NCI-H748 treated with DMSO at 0.1 percent for 48 hours (cell line): Measurements from ENCODE around the gene SS18L1.

Experiments used
- DNase-seq: peaks from one replicate; lab custom pipeline; 2025; lab: John Stamatoyannopoulos, UW

The SS18L1 gene

DNA sequence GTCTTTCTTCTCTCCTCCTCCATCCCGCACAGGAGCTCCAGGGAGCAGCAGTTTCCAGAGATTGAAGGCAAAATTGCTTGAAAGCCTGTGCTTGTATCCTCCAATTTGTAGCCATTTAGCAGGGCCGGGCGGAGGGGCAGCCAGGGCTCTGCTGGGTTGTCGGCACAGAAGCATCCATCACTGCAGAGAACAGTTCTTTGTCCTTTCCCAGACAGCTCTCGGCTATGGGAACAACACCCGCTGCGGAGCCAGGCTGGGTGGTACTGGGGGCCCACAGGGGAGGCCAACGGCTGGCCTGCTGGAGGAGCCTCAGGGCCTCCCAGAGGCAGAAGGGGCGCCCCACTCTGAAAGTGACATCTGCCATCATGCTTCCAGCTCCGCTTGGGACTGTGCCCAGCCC, 68.7 kb downstream of the SS18L1 start:
- DNase-seq: no peak

DNA sequence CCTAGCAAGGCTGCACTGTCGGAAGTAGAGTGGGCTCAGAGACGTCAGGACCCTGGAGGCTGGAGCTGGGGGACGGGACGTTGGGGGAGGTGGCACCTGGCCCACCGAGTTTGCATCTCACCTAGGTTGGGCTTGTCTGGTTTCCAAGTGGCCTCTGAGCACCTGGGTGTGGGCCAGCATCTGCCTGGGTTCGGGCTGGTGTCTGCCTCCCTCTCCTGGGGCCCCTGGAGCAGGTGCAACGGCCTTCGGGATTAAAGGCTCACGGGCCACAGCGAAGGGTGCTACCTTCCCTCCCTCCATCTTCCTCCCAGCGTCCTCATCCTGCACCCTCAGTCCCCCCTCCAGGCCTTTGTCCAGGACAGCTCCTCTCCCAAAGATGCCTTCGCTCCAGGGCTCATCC, 70.5 kb downstream of the SS18L1 start:
- no peak for DNase-seq

DNA sequence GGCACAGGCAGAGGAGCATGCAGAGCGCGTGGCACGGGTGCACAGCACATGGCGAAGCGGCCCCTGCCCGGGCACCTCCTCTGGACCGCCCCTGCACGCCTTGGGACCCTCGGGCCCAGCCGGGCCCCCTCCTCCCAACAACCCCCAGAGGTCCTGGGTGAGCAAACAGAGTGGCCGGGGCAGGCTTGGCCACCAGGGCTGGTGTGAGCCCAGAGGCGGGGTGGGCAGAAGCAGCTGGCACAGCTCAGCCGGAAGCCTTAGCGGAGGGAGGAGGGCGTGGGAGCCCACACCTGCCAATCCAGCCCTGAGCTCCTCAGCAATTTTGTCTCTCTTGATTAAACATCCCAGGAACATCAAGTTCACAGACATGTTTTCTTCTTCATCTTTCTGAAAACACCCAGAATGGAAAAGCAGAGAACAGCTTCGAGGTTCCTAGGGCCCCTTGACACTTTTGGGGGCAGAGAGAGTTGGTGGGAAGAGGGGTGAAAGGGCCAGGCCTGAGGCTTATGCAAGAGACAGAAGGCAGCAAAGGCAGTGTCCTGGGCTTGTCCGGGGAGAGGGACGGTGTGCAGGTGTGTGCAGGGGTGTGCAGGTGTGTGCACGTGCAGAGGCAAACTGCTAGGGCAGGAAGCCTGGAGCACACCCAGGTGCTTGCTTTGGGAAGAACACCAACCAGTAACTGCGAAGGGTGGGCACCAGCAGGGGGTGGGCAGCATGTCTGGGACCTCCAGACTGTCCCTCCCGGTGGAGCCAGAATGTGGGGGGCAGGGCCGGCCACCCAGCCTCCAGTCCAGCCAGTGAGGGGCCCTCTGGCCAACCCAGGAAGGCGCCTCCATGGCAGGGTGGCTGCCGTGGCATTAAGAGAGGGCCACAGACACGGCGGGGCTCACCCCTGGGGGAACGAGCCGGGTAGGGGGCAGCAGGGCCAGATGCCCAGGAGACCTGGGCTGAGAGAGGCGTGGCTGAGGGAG, 71.7 kb downstream of the SS18L1 start:
- no peak for DNase-seq

DNA sequence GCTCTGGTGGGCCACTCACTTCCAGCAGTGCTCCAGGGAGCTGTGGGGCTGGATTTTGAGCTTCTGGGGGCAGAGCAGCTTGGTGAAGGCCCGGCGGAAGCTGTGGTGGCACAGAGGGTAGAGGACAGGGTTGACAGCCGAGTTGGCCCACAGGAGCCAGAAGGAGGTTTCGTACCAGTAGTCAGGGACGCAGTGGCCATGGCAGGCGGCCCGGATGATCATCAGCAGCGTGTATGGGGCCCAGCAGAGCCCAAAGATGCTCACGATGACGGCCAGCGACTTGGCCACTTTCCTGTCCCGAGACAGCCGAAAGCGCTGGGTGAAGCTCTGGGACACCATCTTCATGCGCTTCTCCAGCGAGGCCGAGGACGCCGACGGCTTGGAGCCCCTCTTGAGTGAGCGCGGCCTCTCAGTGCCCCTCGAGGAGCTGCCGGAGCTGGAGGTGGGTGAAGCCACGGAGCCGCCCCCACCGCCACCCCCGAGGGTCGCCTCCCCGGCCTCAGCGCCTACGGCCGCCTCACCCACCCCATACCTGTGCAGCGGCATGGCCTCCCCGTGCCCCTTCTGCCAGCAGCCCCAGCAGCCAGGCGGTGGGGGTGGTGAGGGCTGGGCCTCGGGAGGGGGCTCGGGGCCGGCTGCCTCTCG, 72.5 kb downstream of the SS18L1 start:
- DNase-seq: no peak

DNA sequence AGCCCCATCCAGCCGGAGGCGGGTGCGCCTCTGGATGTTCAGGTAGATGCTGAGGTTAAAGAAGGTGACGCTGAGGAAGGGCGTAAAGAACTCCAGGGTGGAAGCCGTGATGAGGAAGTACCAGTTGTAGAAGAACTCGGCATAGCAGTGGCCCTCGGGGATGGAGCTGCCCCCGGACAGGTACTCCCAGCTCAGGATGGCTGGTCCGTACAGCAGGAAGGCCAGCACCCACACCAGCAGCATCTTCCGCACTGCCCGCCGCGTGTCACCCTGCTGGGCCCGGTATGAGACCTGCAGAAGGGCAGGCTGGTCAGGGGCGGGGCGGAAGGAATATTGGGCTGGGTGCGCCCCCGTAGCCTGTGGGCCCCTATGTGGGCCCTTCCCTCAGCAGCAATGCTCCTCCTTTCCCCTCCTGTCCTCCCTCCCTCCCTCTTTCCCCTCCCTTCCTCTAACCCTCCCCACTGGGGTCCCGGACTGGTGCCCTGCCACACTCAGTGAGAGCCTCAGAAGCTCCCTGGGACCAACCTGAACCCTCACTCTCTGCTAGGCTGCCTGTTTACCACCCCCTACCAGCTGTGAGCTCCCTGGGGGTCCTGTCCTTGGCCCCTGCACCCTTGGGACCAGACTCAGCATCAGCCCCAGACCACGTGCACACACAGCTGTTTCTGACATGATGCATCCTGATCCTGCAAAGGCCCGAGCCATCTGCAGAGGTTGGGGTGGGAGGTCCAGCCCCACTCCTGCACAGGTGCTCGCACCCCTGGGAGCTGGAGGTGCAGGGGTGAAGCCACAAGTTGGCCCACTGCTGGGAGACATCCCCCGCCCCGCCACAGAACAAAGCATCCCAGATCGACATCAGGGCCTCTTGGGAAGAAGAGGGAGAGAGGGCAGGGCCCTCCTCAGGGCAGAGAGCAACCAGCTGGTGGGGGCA, 73.3 kb downstream of the SS18L1 start:
- DNase-seq: no peak

DNA sequence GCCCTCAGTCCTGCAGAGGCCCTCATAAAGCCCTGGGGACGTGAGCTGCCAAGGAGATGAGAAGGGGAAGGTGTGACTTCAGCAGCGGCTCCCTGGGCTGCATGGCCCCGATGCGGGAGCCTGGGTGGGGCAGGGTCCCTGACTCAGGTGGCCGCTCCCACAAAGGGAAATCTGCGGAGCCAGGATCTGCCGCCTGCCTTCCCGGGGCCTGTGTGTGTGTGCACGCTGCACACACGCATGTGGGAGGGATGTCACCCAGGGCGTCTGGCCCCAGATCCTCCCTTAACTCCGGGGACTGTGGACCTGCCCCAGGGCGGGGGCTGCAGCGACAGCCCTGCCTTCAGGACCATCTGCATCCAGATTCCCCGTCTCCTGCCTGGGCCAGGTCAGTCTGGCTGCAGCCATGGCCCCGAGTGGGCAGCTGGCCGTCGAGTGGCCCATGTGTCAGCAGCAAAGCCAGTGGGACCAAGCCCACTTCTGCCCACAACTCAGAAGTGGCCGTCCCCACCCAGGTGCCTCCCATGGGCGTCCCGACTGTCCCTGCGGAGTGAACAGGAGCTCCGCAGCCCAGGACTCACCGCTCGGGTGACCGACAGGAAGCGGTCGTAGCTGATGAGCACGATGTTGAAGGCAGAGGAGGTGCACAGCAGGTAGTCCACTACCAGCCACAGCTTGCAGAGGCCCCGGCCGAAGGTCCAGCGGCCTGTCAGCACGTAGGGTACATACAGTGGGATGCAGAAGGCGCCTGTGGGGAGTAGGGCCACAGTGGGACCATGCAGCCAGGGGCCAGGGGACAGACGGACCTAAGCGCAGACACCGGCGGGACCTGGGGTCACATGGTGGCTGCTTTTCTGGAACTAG, 74.6 kb downstream of the SS18L1 start:
- no peak for DNase-seq

DNA sequence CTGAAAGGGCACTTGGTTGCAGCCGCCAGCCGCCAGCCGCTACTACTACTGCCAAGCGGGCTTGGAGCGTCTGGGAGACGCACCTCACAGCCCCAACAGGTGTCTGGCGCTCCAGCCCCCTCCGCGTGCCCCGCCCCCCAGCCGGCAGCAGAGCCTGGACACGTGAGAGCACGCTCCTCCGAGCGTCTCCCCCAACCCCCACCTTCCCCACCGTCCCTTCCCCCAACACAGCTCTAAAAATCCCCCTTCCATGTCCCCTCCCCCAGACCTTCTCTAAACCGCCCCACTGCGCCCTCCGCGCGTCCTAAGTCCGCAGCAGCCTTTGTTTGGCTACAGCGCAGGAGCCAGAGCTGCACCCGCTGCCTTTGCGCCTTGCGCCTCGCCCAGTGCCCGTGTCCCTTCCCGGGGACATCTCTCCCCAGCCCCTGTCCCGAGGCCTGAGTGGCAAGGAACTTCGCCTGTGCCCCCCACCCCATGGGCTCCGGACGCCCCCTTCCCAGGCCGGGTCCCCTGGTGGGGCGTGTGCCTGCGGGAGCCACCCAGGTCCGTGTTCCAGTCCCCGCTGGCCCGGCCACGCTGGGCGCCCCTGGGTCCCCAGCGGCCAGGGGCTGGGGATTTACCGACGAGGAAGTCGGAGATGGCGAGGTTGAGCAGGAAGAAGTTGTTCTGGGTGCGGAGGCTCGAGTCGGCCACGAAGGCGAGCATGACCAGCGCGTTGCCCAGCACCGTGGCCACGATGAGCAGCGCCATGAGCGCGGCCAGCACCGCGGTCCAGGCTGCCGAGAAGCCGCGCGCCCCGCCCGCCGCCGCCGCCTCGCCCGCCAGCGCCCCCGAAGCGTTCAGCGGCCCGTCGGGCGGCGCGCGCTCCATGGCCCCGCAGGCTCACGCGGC, 75.8 kb downstream of the SS18L1 start:
- no peak for DNase-seq

DNA sequence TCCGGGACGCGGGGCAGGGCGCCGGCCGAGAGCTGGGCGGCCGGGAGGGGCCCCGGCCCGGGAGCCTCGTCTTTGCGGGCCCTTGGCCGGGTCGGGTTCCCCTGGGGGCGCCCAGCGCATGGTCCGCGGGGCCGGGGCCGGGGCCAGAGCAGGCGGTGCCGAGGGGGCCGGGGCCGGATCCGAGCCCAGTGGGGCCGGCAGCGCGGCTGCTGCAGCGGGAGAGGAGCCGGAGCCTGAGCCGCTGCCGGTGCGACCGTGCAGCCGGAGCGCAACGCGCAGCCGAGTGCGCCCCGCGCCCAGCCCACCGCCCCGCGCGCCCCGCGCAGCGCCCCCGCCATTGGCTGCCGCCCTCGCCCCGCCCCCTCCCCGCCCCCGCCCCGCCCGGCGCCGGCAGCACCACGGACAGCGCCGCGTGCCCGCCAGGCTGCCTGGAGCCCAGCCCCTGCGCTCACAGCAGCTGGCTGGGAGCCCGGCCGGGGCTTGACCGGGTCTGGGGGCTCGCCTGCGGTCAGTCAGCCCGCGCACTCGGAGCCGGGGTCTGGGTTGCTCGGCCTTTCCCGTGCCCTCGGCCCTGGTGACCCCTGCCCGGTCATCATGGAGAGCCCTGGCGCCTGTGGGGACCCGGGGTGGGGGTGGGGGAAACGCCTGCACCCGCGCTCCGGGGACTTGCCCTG, 76.6 kb downstream of the SS18L1 start, which contains the start of gene HRH3:
HRH3 (minus strand) TSS at position 287 of the 674 bp plus-strand sequence. CDS start 308 bp downstream, outside the sequence.
- DNase-seq: no peak

DNA sequence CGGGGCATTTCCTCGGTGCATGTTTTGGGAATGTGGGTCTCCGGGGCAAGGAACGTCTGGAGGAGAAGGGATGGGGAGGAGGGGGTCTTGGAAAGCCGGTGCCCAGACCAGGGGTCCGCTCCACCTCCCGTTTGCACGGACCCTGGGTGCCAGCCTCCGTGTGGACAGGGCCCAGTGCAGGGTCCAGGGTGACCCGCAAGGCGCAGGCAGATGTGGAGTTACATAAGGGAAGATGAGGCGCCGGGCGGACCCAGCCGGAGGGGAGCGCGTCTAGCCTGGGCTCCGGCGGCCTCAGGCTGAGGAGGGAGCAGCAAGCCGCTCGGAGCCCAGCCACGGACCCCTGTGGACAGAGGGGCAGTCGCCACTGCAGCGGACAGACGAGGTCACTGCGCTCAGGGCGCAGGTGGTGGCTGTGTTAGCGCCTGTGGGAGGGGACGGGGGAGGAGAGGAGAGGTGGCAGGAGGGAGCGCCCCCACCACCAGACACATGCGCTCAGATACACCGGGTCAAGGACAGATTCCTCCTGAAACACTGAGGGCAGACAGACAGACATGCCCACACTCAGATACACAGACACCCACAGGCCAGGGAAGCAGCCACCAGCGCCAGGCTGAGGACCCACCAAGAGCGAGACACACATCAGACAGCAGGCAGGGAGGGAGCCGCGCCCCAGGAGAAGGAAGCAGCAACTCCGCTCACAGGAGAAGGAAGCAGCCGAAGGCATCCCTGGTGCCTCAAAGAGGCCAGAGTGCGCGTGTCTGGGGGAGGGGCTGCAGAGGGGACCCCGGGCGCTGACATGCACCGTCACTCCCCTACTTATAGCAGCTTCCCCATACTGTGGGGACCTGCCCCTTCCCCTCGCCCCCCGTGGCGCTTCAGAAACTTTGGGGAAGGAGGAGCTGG, 77.3 kb downstream of the SS18L1 start:
- DNase-seq: no peak

DNA sequence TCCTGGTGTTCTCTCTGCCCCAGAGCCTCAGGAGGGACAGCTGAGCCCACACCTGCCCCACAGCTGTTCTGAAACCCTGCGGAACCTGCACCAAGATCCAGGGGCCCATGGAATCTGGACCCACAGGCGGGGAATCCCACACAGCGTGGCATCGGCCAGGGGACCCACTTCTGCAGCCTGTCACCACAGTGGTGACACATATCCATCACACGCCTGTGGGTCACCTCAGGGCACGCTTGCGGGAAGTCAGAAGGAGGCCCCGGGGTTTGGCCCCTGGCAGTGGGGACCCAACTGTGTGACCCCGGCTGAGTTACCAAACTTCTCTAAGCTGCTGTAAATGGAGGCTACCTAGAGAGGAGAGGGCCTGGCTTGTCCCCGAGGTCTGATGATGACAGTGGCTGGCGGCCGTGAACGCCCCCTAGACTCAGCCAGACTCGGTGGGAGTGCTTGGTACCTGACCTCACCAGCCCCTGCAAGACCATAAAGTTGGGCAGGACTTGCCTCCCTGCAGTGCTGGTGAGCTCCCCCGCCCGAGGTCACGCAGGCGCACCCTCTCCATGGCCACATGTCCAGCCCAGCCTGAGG, 78.8 kb downstream of the SS18L1 start:
- DNase-seq: no peak

DNA sequence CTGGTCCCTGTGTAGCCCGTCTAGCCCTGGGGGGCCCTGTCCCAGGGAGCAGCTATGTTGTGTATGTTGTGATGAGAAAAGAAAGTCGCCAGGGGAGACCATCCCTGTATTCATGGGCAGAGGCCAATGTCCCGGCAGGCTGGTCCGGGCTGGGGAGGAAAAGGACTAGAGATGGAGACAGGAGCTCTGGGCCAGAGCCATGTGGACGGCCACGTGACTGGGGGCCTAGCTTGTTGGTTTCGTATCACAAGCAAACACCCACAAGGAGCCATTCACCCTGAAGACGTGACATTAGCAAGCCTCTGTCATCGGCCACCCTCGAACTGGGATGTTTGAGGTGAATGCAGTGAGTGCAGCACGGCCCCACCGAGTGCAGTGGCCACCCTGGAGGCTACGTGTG, 79.4 kb downstream of the SS18L1 start:
- DNase-seq: no peak

DNA sequence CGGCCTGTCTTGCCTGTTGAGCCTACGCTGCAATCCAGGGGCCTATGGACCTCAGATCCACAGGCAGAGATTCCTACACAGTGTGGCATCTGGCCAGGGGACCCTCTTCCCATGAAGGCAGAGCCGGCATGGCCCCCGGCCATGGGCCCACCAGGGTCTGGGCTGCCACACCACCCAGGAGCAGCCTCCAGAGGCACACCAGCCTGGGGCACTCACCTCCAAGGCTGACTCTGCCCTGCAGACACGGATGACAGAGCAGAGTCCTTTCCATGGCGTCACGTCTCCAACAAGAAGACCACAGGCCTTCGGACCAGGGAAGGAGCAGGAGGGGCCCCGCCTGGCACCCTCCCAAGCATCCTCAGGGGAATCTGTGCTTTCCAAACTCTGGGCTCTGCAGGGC, 80.0 kb downstream of the SS18L1 start:
- no peak for DNase-seq

DNA sequence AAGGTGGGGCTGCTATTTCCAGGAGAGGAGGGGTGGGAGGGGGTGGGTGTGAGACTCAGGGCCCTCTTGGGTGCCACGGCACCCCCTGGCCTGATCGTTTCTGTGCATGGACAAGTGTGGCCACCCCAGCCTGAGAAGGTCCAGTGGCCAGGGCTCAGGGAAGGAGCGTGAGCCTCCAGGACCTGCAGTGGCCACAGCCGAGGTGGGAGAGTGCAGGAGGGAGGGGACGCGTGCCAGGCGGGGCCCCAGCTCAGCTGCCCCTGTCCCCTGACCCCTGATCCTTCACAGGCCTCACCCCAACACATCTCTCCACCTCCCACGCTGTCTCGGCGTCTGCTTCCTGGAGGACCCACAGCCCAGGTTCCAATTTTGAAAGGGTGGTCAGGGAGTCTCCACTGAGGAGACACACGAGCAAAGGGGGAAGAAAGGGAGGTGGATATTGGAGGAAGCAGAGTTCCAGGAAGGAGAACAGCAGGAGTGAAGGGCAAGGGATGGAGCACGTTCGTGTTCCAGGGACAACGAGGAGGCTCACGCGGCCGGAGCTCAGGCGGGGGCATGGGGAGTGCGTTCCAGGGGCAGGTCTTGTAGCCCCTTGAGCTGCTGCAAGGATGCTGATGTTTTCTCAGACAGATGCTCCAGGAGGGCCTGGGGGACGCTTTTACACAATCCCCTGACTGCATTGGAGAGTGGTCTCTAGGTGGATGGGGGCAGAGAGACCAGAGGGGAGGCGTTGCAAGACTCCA, 80.7 kb downstream of the SS18L1 start:
- no peak for DNase-seq

DNA sequence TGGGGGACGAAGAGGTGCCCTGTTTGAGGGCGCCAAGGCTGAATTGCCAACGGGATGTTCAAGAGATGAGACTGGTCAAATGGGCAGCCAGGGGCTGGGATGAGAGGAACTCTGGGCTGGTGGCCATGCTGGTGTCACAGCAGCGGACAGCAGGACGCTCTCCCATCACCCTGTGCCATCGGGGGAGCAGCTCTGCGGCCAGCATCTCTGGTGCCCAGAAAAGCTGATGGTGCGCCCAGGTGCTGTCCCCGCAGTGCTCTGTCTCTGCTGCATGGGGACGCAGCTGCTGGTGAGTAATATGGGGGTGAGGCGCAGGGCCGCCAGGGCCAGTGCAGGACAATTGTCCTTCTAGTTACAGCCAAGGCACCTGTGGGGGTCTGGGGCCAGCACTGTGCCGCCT, 81.5 kb downstream of the SS18L1 start:
- no peak for DNase-seq

DNA sequence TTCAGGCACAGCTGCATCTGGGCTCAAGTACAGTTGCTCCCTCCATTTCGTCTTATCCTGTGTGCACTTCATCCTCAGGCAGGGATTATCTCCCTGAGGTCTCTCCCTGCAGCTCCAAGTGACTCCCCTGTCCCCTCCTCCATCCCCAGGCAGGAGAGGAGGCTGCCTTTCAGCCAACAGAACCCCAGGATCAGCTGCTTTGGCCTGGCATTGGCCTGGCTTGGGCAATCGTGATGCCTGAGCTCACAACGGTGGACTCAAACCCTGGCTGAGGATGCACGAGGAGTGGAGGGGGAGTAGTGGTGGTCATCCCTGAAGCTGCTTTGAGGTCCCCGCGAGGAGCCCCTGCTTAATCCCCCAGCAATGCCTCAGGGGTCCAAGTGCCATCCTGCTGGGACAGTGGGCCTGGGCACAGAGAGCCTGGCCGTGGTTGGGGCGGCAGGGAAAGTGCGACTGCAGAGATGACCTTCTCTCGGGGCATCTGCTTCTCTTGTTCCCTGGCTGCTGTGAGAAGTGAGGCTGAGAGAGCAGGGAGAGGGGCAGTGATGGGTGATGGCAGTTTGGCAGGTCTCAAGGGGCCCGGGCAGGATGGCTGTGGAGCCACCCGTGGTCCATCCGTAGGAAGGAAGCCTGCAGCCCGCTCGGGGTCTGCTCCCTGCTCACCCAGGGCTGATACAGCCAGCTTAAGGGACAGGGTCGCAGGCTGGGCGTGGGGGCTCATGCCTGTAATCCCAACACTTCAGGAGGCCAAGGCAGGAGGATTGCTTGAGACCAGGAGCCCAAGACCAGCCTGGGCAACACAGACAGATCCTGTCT, 82.5 kb downstream of the SS18L1 start:
- no peak for DNase-seq
